Muscle of arm (tissue), 12 donors: Measurements from ENCODE around the gene SRP9. TPM values are rescaled to one million over a fixed set of nuclear protein-coding genes. Genes with fewer than 3 reads are reported as not detected.
"Not testable (repeated sequence)": the region's sequence is repeated elsewhere in the genome, so short reads cannot be mapped to it uniquely, and the experiment has no call there.

Experiments used
- DNase-seq: peaks from one replicate; pipeline ENCODE4 v3.0.0-alpha.2; 2013
- polyA plus RNA-seq, 12 donors: library from polyadenylated mRNA; unstranded; fragments of 120-200 nt; gene quantifications; one replicate each; pipeline ENCODE4 v1.2.1, GENCODE V29; 2013; ENCODE audit not compliant: insufficient read length in 12 of 12

SRP9 gene
- polyA plus RNA-seq, 12 donors = 154 to 342 (median 227) TPM; not detected in 1

DNA sequence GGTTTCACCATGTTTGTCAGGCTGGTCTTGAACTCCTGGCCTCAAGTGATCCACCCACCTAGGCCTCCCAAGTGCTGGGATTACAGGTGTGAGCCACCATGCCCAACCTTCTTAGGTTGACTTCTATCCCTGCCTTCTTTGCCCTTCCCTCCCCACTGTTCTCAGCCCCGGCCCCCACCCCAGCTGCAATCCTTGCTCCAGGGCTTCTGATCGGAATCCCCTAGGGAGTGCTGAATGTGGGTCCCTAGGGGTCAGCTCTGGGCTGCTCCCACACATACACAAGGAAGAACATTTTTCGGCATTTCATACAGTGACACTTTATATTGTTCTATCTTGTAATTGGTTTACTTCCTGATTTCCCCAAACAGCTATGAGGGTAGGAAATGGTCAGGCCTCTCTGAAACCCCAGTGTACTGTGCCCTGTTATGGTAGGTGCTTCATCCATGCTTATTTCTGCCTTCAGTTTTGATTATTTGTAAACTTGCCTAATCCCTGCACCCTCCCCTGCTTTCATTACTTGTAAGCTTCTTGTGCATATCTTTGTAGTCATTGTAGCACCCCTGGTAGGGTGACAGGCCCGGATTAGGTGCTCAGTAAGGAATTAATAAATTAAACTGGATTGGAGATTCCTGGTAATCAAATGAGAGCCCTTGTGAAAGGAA, 5.8 kb upstream of the SRP9 start:
- no peak for DNase-seq

DNA sequence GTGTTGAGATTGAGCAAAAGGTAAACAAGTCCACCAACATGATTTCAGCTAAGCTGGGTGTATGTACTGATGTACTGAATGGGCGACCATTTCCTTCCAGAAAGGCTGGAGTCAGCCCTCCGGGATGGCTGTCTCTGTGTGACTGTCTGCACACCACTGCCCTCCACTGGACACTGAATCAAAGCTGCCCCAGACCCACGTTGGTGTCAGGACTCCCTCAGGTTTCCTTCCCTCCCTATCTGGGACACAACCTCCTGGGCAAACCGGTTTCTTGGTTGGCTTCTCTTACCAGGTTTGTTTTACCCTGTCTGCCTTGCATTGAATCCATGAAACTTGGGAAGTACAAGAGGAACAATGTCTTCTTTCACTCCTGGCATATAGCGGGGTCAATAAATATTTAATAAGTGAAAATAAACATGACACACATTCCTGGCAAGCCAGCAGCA, 5.3 kb upstream of the SRP9 start:
- DNase-seq = peak; percentile 85

DNA sequence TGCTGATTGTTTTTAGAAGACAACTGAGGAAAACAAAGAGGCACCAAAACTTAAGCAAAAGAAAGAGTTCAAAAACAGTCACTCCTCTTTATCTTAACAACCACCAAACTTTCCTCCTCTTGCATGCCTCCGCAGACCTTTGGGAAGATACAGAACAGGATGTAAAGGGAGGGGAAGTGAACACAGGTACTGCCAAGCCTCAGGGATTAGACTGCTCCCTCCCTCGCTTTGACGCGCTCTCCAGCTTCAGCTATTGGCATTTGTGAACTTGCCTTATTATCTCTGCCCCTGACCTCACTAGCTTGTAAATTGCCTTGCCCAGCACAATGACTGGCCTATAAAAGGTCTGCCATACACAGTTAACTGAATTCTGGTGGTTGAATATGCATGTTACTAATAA, 4.8 kb upstream of the SRP9 start:
- no peak for DNase-seq

DNA sequence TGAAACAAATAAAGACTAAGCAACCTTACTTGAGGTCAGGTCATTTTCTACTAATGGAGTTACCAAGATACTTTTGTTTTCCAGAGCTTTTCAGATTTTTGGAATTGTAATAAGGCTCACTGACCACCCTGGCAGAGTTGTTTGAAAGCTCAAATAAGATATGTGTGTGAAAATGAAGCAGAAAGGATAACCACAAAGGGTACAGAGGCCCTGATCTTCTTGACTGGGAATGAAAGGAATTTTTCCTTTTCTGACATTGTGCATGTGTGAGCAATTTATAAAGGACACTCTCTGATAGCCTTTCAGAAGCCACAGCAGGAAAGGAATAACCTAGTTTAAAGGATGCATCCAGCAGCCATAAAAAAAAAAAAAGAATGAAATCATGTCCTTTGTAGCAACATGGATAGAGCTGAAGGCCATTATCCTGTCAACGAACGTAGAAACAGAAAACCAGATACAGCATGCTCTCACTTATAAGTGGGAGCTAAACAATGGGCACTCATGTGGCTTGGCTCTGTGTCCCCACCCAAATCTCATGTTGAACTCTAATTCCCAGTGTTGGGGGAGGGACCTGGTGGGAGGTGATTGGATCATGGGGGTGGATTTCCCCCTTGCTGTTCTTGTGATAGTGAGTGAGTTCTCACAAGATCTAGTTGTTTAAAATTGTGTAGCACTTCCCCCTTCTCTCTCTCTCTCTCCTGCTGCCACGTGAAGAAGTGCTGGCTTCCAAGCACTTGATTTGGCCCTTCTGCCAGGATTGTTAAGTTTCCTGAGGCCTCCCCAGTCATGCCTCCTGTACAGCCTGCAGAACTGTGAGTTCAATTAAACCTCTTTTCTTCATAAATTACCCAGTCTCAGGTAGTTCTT, 3.1 kb upstream of the SRP9 start:
- DNase-seq = no peak

DNA sequence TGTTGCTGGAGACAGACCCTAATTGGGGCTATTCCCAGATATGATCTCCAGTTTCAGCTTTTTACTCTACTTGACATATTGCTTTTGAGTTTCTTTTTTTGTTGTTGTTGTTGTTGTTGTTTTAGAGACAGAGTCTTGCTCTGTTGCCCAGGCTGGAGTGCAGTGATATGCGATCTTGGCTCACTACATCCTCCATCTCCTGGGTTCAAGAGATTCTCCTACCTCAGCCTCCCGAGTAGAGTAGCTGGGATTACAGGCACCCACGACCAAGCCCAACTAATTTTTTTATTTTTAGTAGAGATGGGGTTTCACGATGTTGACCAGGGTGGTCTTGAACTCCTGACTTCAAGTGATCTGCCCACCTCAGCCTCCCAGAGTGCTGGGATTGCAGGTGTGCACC, 1.3 kb upstream of the SRP9 start:
- DNase-seq = no peak

DNA sequence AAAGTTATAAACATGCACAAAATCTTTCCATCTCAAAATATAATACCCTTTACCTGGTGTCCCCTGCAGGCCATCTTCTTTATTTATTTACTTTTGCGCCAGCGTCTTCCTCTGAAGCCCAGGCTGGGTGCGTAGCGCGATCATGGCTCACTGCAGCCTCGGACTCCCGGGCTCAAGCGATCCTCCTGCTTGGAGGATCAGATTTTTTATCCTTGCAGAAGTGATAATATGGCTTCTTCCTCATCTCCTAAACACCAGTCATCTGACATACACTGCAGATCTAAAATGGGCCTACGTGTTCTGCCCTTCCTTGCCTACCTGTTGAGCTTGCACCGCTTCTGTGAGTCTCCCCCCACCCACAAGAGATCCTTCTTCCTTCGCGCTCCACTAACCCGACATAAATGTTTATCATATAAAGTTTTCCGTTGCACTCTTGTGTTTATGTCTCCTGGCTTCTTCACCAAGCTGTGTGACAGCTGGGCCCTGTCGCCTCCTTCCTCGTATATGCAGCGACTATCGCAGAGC, 506 bp upstream of the SRP9 start:
- no peak for DNase-seq

DNA sequence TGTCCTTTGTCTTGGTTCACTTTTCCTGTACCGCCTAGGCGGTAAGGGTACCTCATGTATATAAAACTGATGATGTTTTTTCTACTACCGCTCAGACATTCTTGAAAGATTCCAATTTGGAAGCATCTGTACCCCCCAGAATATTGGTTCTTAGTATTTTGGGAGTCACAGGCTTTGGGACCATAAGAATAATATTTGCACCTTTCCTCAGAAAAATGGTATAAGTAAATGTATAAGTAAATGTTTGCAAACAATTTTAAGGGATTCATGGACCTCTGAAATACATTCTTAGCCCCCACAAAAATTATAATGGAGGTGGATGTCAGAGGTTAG, 677 bp downstream of the SRP9 start:
- no peak for DNase-seq

DNA sequence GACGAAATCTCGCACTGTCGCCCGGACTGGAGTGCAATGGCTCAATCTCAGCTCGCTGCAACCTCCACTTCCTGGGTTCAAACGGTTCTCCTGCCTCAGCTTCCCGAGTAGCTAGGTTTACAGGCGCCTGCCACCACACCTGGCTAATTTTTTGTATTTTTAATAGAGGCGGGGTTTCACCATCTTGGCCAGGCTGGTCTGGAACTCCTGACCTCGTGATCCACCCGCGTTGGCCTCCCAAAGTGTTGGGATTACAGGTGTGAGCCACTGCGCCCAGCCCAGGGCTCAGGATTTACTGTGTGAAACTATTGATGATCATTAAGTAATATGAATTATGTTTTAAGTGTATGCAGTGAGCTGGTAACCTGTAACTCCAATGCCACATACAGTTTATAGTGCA, 1.5 kb downstream of the SRP9 start:
- DNase-seq = not testable (repeated sequence)

DNA sequence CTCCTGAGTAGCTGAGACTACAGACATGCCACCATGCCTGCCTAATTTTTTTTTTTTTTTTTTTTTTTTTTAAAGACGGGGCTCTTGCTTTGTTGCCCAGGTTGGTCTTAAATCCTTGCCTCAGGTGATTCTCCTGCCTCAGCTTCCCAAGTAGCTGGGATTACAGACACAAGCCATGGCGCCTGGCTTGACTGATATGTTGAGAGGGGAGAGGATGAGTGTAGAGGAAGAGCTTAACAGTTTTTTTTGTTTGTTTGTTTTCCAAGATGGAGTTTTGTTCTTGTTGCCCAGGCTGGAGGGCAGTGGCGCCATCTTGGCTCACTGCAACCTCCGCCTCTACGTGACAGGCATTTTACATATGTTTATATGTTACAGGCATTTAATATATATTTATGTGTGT, 2.5 kb downstream of the SRP9 start:
- no peak for DNase-seq

DNA sequence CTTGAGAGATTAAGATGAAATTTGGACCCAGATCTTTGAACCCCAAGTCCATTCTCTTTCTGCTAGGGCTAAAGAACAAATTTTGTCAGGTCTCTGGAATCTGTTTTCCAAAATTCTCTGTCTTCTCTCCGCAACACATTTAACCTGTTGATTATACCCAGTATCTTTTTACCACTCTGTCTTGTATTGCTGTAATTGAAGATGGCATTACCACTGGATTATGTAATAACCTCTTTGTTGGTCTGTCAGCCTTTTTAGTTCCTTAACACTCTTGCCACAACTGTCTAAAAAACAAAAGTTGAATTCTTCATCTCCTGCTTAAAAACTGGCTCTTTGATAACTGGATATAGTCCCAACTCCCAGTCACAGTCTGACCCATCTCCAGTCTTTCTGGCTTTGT, 3.0 kb downstream of the SRP9 start:
- no peak for DNase-seq

DNA sequence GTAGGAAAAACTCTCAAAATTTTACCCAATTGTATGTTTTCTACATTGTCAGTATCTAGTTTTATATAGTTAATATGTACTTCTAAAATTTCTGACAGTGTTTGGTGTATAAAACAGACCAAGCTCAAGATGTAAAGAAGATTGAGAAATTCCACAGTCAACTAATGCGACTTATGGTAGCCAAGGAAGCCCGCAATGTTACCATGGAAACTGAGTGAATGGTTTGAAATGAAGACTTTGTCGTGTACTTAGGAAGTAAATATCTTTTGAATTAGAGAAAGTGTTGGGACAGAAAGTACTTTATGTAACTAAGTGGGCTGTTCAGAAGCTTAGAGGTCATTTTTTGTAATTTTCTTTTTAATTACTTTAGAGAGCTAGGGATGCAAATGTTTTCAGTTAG, 11.5 kb downstream of the SRP9 start:
- not testable (repeated sequence) for DNase-seq

DNA sequence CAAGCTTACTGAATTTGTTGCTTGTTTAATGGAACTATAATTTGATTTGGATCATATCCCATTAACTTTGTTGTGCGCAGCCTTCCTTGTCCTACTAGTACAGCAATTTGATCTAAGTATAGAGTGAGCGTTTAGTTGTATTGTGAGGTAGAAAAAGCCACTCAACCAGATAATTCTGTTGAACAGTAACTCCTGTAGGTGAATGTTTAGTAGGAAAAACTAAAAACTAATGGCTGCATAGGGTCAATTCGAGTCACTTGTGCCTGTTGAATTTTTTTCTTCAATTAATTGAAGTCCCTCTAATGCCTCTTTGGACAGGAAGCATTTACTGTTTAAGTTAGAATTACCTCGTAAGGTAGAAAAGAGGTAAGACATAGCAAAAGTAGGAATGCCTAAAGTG, 17.3 kb downstream of the SRP9 start:
- no peak for DNase-seq

DNA sequence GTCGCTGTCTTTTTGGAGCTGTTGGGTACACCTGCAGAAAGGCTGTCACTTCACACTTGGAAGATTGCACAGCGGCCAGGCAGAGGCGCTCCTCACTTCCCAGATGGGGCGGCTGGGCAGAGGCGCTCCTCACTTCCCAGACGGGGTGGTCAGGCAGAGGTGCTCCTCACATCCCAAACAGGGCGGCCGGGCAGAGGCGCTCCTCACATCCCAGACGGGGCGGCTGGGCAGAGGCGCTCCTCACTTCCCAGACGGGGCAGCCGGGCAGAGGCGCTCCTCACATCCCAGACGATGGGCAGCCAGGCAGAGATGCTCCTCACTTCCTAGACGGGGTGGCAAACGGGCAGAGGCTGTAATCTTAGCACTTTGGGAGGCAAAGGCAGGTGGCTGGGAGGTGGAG, 18.5 kb downstream of the SRP9 start:
- not testable (repeated sequence) for DNase-seq

DNA sequence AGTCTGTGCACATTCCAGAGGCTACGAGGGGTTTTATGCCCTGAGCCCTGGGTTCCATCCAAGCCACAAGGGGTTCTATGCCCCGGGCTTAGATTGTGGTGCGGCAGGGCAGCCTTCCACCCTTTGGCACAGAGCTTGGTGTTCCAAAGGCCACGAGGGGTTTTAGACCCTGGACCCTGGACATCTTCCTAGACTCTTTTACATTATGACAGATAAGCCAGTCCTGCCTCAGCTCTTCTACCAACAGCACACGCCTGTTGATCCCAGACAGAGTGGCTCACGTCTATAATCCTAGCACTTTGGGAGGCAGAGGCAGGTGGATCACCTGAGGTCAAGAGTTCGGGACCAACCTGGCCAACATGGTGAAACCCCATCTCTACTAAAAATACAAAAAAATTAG, 23.5 kb downstream of the SRP9 start:
- not testable (repeated sequence) for DNase-seq

DNA sequence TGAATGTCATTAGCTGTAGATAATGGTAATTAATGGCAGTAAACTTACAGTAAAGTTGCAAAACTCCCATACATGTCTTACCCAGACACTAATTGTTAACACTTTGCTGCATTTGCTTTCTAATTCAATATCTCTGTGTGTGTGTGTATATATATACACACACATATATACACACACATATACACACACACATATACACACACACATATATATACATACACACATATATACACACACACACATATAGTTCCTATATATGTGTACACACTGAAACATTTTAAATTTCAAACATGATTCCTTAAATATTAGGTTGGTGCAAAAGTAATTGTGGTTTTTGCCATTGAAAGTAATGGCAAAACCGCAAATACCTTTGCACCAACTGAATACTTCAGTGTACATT, 28.6 kb downstream of the SRP9 start:
- no peak for DNase-seq

DNA sequence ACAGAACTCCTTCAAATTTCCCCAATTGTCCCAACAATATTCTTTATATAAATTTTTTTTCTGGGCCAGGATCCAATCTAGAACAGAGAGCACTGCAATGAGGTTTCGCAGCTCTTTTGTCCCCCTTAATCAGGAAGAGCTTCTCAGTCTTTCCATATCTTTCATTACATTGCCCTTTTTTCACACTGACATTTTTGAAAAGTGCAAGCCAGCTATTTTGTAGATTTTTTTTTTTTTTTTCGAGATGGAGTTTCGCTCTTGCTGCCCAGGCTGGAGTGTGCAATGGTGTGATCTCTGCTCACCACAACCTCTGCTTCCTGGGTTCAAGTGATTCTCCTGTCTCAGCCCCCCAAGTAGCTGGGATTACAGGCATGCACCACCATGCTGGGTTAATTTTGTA, 29.1 kb downstream of the SRP9 start:
- DNase-seq = not testable (repeated sequence)

DNA sequence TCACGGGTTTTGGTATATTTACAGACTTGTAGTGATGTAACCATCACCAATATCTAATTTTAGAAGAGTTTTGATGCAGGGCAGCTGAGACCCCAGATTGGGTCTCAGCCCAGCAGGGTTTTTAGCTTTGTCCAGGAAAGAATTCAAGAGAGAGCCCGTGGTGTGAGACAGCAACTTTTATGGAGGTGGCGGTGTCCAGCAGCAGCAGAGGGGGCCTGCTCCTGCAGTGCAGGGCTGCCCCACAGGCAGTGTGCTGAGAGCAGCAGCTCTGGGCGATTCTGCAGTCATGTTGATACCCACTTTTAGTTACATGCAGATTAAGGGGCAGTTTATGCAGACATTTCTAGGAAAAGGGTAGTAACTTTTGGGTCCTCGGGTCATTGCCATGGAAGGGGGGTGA, 30.5 kb downstream of the SRP9 start:
- no peak for DNase-seq

DNA sequence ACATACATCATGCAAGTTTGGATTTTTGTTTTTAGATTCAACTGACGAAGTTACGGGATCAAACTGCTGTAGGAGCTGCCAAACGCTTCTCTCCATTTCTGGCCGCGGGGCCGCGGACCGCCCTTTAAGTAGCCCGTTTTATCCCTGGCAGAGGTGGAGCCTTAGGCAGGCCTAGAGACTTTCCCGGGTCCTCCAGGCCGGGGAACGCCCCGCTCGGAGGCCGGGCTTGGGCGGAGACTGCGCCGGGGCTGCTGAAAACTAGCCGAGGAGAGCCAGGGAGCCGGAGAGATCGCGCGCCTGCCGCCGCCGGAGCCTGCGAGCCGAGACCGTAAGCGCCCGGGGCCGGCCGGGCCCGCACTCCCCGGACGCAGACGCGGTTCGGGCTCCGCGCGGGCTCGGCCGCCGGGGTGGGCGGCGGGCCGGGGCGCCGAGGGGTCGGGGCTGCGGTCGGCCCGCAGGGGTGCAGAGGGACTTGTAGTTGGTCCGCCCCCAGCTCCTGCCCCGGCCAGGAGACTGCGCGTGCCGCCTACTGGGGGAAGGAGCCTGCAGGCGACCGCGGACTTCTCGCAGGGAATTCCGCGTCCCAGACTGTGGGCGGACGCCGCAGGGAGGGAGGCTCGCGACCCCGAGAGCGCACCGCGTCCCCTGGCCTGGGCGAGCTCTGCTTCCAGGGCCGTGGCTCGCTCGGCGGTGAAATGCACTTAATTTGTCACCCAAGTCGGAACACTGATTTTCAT, 32.4 kb downstream of the SRP9 start, which contains the start of gene EPHX1:
Gene EPHX1, plus strand, starts transcription at position 283 of the 737 bp plus-strand sequence. CDS start 18,606 bp downstream, outside the sequence.
- peak; percentile 90 for DNase-seq

DNA sequence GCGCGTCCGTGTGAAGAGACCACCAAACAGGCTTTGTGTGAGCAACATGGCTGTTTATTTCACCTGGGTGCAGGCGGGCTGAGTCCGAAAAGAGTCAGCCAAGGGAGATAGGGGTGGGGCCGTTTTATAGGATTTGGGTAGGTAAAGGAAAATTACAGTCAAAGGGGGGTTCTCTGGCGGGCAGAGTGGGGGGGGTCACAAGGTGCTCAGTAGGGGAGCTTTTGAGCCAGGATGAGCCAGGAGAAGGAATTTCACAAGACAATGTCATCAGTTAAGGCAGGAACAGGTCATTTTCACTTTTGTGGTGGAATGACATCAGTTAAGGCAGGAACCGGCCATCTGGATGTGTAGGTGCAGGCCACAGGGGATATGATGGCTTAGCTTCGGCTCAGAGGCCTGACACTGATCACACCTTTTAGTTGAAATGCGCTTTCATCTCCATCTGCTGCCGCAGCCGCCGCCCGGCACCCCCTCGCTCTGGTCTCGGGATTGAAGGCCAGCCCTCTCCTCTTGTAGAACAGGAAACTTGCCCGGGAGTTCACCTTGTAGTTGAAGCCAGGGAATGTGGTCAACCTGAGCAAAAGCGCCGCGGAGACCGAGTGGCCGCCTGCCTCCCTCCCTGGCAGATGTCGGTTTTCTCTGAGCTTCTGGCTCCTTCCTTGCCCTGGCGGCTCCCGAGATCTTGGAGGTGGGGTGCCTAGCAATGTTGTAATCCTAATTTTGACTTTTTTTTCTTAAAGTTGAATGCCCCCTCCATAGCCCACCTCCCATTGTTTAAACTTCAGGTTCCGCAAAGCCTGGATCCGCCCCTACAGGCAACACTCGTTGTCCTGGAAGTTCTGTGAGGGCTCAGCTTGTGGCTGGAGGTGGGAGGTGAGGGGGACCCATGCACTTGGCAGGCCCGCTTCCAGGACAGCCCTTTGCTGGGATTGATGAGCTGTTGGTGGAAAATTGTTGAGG, 33.2 kb downstream of the SRP9 start:
- not testable (repeated sequence) for DNase-seq

DNA sequence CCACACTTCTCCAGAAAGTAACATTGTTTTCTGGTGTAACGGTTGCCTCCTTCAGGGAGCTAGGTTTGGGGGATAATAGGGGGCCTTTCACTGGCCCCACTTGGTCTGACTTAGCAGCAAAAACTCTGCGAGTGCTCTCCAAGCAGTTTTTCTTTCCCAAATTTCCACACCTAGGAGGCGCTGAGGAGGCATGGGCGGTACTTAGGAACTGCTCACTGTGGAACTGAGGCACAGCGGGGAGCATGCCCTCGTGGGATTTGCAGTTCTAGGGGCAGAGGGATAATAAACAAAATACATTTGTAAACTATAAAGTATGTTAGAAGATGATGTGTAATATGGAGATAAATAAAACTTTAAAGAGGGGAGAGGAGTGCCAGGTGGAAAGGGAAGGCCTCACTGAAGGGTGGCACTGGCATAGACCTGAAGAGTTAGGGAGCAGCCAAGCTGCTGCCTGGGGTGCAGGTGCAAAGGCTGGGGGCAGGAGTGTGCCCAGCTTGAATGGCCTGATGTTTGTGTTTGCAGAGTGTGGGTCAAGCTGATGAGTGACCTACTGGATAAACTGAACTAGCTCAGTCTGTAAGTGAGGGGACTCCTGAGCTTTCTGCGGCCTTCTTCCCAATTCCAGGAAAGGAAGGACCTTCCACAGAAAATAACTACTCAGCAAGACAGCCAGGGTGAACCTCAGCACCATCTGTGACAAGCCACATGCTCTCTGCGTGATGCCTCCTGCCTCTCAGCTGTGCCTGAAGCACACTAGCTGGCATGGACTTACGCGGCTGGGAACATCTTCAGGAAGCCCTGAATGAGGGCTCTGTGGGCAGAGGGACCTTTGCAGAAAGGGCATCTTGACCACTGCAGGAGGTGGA, 34.2 kb downstream of the SRP9 start:
- no peak for DNase-seq
